Peyer's patch (tissue), 4 donors: ENCODE data around the gene PRICKLE4.

ENCODE experiments used
- CTCF ChIP-seq, 6 experiments: fragments of 450-650 bp in 4 of 6; fragments of 200-600 bp in 2 of 6; sonication (generic) in 1 of 6; IDR thresholded peaks; one replicate each; pipeline ENCODE4 v1.5.1; 2017 to 2019; ENCODE audit warnings: antibody characterized with exemption in 6 of 6, mild to moderate bottlenecking in 3 of 6, moderate library complexity in 1 of 6
- POLR2A ChIP-seq, 2 donors: fragments of 450-650 bp; IDR thresholded peaks; one replicate each; pipeline ENCODE4 v1.5.1; 2017; ENCODE audit warnings: antibody characterized with exemption in 2 of 2, mild to moderate bottlenecking in 2 of 2, moderate library complexity in 2 of 2

- TF ChIP-seq CTCF (IDR thresholded peaks at IDR 0.05) (no peak), POLR2A (IDR thresholded peaks at IDR 0.05) (no peak)
Measured at GRCh38 chr6:41784581-41785171, 4.1 kb downstream of the PRICKLE4 start.
